Smooth muscle cell of bladder (primary cell): ENCODE measurements around the gene BRDT. TPM values are rescaled to one million over a fixed set of nuclear protein-coding genes. Genes with fewer than 3 reads are reported as not detected.

Source experiments
- total RNA-seq: library from RNA; depleted of rRNA; stranded (reverse); fragments of >200 nt; gene quantifications from 2 replicates; pipeline ENCODE4 v1.2.3, GENCODE V29; 2014

Gene BRDT
- not detected in 2 replicates for total RNA-seq

DNA sequence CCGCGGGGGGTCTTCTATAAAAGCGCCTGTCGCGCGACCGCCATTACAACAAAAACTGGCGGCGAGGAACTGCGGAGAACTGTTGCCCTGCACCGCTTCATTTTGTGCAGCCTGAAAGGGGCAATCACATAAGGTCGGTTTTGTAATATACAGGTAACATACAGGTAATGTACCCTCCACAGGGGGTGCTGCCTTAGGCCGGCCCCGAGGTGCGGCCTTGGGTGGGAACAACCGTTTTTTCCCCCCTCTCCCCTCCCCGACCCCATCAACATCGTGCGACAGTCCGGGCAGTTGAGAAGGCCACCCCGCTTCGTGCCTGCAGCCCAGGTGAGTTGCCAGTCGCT is at the start of gene BRDT:
Gene BRDT (plus strand): TSS at position 46 of the 344 bp plus-strand sequence. CDS start 13,354 bp downstream, outside the sequence.

Other genes with a start within 250 kb of the BRDT start
- 67.0 and 77.4 TPM in 2 replicates for gene TGFBR3, start 63.2 kb upstream of the BRDT start, total RNA-seq
- 0.55 and 0.57 TPM in 2 replicates for gene EPHX4, start 80.6 kb downstream of the BRDT start, total RNA-seq
- gene SETSIP, start 126.0 kb downstream of the BRDT start, total RNA-seq: 0.09 TPM in 1 of 2 replicates, not detected in the other
- gene BTBD8, start 130.9 kb downstream of the BRDT start, total RNA-seq: 5.4 and 6.8 TPM in 2 replicates